HK-2 (cell line): ENCODE data around the gene ZNF213.
"Not testable (repeated sequence)": the region's sequence is repeated elsewhere in the genome, so short reads cannot be mapped to it uniquely, and the experiment has no call there.

Source experiments
- DNase-seq: peaks from one replicate; pipeline ENCODE4 v3.0.0-alpha.2; 2018; ENCODE audit not compliant: unreplicated experiment

ZNF213 gene

DNA sequence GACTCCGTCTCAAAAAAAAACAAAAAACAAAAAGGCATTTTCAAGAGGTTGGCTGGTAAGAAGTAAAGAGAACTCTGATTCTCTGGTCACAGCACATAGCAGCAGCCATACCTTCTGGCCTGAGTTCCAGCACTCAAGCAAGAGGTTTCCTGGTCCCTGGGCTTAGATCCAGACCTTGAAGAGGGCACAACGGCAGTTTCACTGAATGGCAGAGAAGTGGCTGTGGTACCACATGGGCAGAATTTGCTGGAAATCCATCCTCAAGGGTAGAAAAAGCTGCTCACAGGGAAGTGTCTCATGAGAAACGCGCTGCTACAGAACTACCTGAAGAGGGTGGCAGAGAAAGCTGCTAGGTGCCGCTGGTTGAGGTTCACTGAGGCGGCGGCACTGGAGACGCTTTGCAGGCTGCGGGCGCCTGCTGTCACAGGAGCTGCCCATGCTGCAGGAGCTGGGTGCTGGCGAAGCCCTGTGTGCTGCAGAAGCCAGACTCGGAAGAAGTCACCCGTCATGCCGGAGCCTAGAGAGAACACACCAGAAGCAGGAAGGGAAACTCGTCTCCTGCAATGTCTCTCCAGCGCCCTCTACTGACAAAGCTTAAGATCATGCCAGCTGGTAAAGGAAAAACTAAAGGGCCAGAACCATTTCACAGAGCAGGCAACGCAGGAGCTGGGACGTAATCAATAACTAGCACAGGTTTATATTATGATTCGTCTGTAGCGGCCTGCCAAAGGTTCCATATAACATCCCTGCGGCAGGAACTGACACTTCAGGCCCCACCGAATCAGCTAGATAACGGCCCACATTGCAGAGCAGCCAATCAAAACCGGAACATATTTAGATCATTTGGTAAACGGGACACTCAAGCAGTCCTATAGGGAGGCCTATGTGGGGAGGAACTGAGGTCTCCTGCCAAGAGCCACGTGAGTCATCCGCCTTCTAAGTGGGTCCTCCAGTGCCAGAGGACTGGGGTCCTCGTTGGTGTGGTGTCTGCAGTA, 5.4 kb upstream of the ZNF213 start:
- peak; percentile 60 for DNase-seq

DNA sequence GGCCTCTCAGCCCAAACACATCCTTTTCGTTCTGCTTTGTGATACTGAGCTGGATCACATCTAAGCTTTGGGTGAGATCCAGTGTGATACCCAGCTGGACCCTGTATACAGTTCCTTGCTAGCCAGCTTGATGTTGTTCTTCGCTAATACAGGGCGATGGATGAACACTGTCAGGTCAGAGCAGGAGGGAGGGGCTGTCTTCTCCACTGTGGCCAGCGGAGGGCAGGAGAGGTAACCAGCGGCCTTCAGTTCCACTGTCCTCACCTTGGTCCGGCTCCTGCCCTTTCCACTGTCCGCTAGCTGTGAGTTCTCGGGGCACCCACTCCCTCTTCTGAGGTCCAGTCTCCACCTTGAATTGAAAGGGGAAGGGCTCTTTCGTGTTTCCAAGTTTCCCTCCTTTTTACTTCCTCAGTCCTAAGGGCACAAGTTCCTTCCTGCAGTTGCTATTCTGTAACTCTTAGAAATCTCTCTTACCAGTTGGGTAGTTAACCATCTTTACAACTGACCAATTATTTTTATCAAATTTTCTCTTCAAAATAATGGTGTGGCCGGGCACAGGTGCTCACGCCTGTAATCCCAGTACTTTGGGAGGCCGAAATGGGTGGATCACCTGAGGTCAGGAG, 3.0 kb upstream of the ZNF213 start:
- peak; percentile 47 for DNase-seq

DNA sequence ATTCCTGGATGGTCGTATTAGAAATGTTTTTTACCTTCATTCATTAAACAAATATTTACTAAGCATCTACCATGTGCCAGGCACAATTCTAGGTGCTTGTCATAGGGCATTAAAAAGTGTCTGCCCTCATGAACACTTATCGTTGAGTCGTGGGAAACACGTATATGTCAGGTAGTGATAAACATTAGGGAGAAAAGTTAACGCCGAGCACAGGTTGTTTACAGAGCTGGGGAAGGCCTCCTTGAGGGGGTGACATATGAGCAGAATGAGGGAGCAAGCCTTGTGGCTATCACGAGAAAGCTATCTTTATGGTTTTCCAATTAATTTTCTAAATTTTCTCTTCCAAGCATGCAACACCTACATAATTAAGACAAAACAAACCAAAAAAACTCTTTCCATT, 985 bp upstream of the ZNF213 start:
- no peak for DNase-seq

DNA sequence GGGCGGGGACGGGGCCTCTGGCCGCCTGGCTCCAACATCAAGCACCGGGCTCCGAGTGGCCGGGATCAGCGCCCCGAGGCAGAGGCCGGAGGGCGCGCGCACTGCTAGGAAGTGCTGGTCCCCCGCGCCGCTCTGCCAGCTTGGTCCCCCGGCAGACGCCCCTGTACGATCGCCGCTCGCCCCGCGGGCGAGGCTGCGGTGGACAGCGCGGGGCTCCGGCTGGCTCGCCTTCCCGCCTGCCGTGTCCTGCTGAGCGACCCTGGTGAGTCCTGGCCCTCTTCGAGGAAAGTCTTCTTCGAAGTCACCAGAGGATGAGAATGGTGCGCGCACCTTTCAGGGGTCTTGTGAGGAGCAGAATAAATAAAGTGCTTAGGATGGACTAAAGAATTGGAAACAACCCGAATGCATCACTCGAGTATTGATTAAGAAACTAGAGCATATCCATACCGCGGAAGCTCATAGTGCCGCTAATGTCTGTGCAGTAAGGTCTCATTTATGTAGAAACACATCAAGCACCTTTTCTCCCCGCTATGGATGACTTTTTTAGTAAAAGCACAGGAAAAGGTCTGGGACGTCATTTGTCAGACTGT, 392 bp downstream of the ZNF213 start:
- DNase-seq = no peak

DNA sequence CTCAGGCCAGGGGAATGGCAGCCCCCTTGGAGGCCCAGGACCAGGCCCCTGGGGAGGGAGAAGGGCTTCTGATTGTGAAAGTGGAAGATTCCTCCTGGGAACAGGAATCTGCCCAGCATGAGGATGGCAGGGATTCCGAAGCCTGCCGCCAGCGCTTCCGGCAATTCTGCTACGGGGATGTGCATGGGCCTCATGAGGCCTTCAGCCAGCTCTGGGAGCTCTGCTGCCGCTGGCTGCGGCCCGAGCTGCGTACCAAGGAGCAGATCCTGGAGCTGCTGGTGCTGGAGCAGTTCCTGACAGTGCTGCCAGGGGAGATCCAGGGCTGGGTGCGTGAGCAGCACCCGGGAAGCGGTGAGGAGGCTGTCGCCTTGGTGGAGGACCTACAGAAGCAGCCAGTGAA, 2.4 kb downstream of the ZNF213 start:
- no peak for DNase-seq

DNA sequence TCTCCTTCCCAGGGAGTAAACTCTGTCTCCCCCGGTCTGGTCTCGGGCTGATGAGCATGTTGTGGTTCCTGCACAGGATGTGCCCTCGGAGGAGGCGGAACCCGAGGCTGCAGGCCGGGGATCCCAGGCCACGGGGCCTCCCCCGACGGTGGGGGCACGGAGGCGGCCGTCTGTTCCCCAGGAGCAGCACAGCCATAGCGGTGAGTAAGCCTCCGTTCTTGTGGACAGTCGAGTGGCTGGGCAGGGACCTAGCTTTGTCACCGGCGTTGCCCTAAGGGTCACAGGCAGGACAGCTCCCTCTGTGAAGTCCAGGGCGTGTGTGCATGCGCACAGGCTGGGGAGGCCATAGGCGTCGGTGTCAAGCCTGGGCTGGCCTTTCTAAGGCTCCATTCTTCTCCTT, 3.5 kb downstream of the ZNF213 start:
- no peak for DNase-seq

DNA sequence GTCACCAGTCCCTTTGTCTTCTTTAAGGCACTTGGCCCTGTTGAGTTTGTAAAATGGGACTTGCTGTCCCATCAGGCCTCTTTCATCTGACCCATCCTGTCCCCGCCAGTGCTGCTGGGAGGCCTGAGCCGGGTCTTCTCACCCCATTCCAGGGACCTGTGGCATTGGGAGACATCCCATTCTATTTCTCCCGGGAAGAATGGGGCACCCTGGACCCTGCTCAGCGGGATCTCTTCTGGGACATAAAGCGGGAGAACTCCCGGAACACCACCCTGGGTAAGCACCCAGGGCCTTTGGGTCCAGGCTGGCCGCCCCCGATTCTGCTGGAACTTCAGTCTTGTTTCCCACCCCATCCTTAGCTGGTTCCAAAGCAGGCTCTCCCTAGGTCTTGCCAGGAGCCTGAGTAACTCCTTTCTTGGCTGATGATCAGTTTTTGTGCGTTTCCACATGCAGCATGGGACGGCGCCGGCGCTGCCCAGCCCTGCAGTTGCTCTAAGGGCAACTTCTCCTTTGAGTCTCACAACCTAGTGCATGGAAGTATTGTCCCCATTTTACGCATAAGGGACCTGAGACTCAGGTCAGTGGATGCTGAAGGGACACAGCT, 4.1 kb downstream of the ZNF213 start:
- DNase-seq = no peak

DNA sequence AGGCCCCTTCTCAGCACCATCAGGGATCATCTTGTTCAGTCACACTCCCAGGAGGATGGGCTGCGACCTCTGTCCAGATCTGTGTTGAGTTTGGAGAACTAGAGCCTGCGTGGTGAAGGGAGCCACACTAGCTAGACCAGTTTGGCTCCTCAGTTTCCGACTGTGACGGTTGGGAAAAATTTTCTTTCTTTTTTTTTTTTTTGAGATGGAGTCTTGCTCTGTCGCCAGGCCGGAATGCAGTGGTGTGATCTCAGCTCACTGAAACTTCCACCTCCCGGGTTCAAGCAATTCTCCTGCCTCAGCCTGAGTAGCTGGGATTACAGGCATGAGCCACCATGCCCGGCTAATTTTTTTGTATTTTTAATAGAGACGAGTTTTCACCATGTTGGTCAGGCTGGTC, 4.7 kb downstream of the ZNF213 start:
- not testable (repeated sequence) for DNase-seq

DNA sequence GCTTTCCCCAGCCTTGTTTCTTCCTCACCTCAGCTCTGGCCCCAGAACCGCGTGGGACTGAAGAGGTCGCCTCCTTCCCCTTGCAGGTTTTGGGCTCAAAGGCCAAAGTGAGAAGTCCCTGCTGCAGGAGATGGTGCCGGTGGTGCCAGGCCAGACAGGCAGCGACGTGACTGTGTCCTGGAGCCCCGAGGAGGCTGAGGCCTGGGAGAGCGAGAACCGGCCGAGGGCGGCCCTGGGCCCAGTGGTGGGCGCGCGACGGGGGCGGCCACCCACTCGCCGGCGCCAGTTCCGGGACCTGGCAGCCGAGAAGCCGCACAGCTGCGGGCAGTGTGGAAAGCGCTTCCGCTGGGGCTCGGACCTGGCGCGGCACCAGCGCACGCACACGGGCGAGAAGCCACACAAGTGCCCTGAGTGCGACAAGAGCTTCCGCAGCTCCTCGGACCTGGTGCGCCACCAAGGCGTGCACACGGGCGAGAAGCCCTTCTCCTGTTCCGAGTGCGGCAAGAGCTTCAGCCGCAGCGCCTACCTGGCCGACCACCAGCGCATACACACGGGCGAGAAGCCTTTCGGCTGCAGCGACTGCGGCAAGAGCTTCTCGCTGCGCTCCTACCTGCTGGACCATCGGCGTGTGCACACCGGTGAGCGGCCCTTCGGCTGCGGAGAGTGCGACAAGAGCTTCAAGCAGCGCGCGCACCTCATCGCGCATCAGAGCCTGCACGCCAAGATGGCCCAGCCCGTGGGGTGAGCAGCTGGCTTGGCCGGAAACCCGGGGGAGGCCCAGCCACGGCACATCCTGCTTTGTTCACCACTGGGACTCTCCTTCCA, 6.0 kb downstream of the ZNF213 start:
- no peak for DNase-seq

DNA sequence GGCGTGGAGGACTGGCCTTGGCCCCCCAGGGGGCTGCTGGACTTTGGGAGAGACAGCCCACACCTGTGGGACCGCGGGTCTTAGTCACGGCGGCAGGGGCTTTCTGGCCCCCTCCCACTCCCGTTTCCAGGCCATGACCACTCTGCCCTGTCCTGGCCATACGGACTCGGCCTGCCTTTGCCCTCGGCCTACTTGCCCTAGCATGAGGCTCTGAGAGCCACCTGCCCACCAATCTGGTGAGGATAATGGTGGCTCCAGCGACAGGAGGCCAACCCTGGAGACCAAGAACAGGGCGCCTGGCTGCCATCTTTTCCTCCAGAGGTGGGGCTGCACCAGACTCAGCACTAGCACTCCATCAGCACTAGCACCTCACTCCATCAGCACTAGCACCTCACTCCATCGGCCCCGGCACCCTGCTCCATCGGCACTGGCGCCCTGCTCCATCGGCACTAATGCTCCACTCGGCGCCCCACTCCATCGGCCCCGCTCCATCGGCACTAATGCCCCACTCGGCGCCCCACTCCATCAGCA, 7.0 kb downstream of the ZNF213 start:
- DNase-seq = no peak

DNA sequence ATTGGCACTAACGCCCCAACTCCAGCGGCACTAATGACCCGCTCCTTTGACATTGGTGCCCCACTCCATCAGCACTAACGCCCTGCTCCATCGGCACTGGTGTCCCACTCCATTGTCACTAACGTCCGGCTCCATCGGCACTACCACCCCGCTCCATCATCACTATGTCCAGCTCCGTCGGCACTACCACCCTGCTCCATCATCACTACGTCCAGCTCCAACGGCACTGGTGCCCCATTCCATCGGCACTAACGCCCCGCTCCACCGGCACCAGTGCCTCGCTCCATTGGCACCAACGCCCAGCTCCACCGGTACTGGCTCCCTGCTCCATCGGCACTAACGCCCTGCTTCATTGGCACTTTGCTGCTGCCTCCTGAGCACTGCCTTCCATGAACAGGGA, 7.5 kb downstream of the ZNF213 start:
- no peak for DNase-seq

DNA sequence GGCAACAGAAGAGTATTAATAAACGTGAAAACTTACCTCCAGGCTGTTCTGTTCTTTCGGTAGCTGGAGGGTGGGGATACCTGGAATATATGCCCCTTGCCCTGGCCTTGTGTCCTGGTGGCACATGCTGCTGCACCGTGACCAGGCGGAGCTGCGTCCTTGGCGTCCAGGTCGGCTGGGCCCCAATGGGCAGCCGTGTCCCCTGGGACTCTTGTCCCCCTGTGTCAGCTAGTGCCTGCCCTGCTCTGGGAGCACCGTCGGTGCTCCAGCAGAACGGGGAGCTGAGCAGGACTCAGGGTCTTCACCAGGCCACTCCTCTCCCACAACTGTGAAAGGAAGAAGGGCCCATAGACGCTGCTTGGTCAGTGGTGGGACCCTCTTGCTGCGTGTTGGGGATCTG, 7.9 kb downstream of the ZNF213 start:
- no peak for DNase-seq

DNA sequence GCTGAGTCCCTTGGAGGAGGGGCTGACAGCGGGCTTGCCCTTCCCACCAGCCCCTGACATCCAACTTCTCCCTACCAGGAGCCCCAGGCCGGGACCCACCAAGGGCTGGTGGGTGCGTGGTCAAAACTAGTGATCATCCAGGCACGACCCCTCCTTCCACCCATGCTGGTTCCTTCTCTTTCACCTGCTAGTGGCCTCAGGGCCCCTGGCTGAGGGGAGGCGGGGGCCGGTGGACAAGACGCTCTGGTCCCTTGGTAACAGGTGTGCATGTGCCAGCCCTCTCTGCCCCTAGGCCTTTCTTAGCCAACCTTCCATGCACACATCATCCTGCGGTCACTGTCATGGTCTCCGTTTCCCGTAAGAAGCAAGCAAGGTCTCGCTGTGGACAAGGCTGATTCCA, 8.4 kb downstream of the ZNF213 start:
- no peak for DNase-seq

DNA sequence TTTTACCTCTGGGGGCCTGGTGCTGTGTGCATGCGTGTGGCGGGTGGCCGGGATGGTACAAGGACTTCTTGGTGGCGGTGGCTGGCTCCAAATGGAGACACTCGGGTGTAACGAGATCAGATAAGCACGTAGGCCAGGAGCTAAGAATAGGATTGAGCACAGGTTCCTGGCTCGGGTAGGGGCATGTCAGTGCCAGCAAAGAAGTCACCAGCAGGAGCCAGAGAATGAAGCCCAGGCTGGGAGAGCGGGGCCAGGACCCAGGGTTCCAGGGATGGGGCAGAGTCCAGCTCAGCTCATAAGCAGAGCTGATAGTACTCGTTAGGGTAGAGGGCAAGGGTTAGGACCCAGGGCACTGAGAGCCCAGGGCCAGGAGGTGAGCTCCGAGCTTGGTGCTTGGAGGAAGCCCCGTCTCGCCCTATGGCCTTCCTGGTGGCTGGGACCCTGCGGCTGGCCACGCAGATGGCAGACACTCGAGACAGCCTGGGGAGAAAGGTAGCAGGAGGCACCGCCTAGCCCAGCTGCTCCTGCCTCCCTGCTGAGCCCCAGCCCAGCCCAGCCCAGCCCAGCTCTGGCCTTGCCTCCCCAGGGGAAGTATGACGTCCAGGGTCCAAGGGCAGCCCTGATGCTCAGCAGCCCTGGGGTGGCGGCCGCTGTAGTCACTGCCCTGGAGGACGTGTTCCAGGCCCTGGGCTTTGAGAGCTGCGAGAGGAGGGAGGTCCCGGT, 8.9 kb downstream of the ZNF213 start:
- DNase-seq = no peak

DNA sequence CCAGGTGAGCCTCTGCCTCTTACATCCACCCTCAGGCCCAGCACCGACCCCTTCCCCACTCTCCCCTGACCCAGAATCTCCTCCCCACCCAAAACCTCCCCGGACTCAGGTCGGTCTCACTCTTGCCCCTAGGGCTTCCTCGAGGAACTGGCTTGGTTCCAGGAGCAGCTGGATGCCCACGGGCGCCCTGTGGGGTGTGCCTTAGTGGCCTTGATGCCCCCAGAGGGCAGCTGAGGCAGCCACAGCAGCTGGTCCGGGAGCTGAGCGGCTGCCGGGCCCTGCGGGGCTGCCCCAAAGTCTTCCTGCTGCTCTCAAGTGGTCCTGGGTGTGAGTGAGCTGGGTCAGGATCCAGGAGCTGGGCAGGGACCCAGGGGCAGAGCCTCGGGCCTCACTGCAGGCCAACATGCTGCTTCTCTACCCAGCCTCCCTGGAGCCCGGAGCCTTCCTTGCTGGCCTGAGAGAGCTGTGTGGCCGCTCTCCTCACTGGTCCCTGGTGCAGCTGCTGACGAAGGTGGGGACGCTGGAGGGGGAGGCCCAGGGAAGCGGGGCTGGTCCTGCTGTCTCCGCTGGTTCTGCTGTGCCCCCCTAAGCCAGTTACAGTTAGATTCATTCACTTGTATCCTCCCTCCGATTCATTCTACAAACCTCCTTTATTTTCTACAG, 9.6 kb downstream of the ZNF213 start:
- no peak for DNase-seq

DNA sequence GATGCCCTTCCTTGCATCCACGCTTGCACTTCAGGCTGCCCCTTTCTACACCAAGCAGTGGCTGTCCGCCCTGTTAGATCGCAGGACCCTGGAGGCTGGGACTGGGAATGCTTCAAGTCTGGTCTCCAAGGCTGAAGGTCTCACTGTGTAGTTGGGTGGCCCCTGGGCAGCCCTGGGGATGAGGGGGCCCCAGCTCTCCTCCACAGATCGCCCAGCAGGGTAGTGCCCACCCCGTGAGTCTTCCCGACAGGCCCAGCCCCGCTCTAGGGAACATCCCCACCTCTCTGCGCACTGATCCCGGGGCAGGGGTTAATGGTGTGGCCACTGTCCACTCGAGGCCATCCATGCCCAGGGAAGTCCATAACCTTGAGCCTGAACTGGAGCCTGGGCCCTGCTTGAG, 10.3 kb downstream of the ZNF213 start:
- DNase-seq = no peak

DNA sequence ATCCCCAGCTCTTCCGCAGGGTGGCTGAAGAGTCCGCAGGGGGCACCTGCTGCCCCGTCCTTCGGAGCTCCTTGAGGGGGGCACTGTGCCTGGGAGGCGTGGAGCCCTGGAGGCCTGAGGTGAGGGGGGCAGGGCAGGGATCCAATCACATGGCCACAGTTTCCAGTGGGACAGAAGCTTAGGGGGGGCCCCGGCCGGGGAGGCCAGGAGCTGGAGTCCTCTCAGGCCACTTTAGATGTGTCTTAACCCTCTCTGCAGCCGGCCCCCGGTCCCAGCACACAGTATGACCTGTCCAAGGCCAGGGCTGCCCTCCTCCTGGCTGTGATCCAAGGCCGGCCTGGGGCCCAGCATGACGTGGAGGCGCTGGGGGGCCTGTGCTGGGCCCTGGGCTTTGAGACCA, 10.8 kb downstream of the ZNF213 start:
- no peak for DNase-seq

DNA sequence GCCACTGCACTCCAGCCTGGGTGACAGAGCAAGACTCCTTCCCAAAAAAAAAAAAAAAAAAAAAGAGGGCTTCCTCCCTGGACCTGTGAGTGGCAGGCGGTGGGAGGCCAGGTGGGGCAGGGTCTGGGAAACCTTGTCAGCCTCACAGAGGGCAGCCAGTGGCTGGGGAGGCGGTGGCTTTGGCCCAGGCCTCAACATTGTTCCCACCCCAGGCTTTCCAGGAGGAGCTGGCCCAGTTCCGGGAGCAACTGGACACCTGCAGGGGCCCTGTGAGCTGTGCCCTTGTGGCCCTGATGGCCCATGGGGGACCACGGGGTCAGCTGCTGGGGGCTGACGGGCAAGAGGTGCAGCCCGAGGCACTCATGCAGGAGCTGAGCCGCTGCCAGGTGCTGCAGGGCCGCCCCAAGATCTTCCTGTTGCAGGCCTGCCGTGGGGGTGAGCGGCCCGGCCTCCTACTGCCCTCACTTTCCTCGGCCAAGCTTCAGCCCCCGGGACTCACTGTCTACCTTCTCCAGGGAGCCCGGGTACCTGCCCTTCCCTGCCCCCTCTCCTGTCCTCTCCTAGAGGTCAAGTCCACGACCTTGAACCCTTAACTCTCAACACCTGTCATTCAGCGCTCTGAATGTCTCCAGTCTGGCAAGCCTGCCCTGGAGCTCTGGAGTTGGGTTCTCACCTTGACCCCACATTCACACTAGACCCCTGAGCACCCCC, 12.4 kb downstream of the ZNF213 start:
- no peak for DNase-seq

DNA sequence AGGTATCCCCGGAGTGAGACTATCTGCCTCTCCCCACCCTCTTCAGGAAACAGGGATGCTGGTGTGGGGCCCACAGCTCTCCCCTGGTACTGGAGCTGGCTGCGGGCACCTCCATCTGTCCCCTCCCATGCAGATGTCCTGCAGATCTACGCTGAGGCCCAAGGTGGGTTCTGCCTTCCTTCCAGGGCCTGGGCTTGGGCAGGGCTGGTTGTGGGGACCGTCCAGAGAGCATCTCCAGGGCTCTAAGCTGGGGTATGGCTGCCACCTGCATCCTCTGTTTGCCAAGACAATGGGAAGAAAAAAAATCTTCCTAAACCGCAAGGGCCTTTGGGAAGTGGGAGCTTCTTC, 12.9 kb downstream of the ZNF213 start:
- no peak for DNase-seq
